ENCODE measurements around the gene FAM107B. TPM values are rescaled to one million over a fixed set of nuclear protein-coding genes. Genes with fewer than 3 reads are reported as not detected.

Gene FAM107B
- total and polyA plus RNA-seq, 2 experiments from 2014 or later, result 85.5 to 85.9 TPM

DNA sequence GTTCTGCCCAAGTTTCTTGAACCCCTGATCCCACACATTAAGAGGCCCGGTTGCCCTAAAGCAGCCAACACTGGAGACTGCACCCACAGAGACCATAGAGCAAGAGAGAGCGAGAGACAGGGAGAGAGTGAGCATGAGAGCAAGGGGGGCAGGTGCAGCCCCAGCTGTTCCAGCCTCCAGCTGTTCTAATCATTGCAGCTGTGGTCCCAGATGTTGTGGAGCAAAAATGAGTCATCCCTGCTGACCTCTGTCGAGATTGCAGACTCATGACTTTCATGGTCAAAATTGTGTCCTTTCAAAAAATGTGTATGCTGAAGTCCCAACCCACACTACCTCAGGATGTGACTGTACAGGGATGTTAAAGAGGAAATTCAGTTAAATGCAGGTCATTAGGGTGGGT is 300.0 kb downstream of the FAM107B start:
- Histone ChIP-seq H3K4me3 (no peak overlapping the region), H4K20me1 (ENCODE audit: insufficient read depth, poor library complexity, severe bottlenecking) (no peaks in the 10 kb centered on the region), H3K9me2 (replicated peaks; ENCODE audit: insufficient read depth) (no peaks in the 10 kb centered on the region), H3K9me3 (ENCODE audit: low read depth) (no peaks in the 10 kb centered on the region), H3K4me1 (ENCODE audit: insufficient read depth) (no peaks in the 10 kb centered on the region), H3K36me3 (replicated peaks; ENCODE audit: insufficient read depth, low read depth) (no peaks in the 10 kb centered on the region), H3K4me2 (no peak overlapping the region), H2AFZ (no peak overlapping the region), H3K27me3 (no peaks in the 10 kb centered on the region), H3K27ac (no peak overlapping the region), H3K79me2 (no peaks in the 10 kb centered on the region)
- no peak for DNase-seq (ENCODE audit: low spot score)
- TF ChIP-seq EZH2phosphoT487 (IDR thresholded peaks at IDR 0.05; ENCODE audit: low read depth, severe bottlenecking, unreplicated experiment) (no peak), EZH2 (IDR thresholded peaks at IDR 0.05; ENCODE audit: borderline replicate concordance) (no peak)
- TF ChIP-seq, protein P1, sequence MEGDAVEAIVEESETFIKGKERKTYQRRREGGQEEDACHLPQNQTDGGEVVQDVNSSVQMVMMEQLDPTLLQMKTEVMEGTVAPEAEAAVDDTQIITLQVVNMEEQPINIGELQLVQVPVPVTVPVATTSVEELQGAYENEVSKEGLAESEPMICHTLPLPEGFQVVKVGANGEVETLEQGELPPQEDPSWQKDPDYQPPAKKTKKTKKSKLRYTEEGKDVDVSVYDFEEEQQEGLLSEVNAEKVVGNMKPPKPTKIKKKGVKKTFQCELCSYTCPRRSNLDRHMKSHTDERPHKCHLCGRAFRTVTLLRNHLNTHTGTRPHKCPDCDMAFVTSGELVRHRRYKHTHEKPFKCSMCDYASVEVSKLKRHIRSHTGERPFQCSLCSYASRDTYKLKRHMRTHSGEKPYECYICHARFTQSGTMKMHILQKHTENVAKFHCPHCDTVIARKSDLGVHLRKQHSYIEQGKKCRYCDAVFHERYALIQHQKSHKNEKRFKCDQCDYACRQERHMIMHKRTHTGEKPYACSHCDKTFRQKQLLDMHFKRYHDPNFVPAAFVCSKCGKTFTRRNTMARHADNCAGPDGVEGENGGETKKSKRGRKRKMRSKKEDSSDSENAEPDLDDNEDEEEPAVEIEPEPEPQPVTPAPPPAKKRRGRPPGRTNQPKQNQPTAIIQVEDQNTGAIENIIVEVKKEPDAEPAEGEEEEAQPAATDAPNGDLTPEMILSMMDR (IDR thresholded peaks at IDR 0.05; ENCODE audit: poor library complexity), result no peak
- WGBS (ENCODE audit: low lambda C conversion rate, missing lambda C conversion rate), result 83% methylated on average over 3 of the region's 3 CpGs

DNA sequence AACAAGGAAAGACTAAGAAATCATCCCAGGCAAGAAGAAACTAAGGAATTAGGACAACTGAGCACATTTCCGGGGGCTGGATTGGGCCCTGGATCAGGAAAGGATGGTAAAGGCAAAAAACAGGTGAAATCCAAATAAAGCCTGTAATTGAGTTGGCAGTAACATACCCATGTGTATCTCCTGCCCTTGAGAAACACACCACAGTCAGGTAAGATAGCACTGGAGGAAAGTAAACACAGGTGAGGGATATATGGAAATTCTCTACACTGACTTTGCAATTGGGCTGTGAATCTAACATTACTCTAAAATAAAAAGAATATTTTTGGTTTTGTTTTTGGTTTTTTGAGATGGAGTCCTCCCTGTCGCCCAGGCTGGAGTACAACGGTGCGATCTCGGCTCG is 303.8 kb downstream of the FAM107B start:
- no peak for DNase-seq (ENCODE audit: low spot score)
- H3K4me2 ChIP-seq, result no peak overlapping the region
- H4K20me1 ChIP-seq (ENCODE audit: insufficient read depth, poor library complexity, severe bottlenecking), result no peaks in the 10 kb centered on the region
- H3K27me3 ChIP-seq, result no peaks in the 10 kb centered on the region
- no peaks in the 10 kb centered on the region for H3K9me2 ChIP-seq (replicated peaks; ENCODE audit: insufficient read depth)
- no peak overlapping the region for H3K4me3 ChIP-seq
- no peak overlapping the region for H3K27ac ChIP-seq
- H3K9me3 ChIP-seq (ENCODE audit: low read depth), result no peaks in the 10 kb centered on the region
- H3K4me1 ChIP-seq (ENCODE audit: insufficient read depth), result no peaks in the 10 kb centered on the region
- WGBS (ENCODE audit: low lambda C conversion rate, missing lambda C conversion rate), result 97% methylated on average over 6 of the region's 6 CpGs
- H3K36me3 ChIP-seq (replicated peaks; ENCODE audit: insufficient read depth, low read depth), result no peaks in the 10 kb centered on the region
- H3K79me2 ChIP-seq, result no peaks in the 10 kb centered on the region
- no peak overlapping the region for H2AFZ ChIP-seq
- TF ChIP-seq, protein P1 (IDR thresholded peaks at IDR 0.05; ENCODE audit: poor library complexity), result no peak
- TF ChIP-seq EZH2phosphoT487 (IDR thresholded peaks at IDR 0.05; ENCODE audit: low read depth, severe bottlenecking, unreplicated experiment) (no peak), EZH2 (IDR thresholded peaks at IDR 0.05; ENCODE audit: borderline replicate concordance) (no peak)

DNA sequence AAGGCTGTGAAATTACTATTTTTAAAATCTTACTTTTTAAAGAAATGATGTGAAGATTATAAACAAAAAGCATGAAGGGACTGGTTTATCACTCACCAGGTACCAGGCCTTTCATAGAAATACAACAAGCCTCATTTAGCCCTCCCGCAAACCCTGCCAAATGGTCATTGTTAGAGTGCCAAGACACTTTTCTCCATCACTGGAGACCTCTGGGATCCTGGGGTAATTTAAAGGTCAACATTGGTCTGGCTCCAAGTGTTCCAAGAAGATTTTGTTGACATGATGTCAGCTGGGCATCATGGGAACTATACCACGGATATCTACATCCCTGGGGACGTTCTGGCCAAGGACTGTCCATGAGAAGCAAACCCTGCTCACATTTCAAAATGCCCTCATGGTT is 306.0 kb downstream of the FAM107B start:
- TF ChIP-seq EZH2 (IDR thresholded peaks at IDR 0.05; ENCODE audit: borderline replicate concordance) (no peak), EZH2phosphoT487 (IDR thresholded peaks at IDR 0.05; ENCODE audit: low read depth, severe bottlenecking, unreplicated experiment) (no peak)
- TF ChIP-seq, protein P1 (IDR thresholded peaks at IDR 0.05; ENCODE audit: poor library complexity), result no peak
- Histone ChIP-seq H3K79me2 (no peaks in the 10 kb centered on the region), H3K4me2 (no peak overlapping the region), H4K20me1 (ENCODE audit: insufficient read depth, poor library complexity, severe bottlenecking) (no peaks in the 10 kb centered on the region), H3K27me3 (no peaks in the 10 kb centered on the region), H3K9me3 (ENCODE audit: low read depth) (no peaks in the 10 kb centered on the region), H3K36me3 (replicated peaks; ENCODE audit: insufficient read depth, low read depth) (no peaks in the 10 kb centered on the region), H3K9me2 (replicated peaks; ENCODE audit: insufficient read depth) (no peaks in the 10 kb centered on the region), H3K27ac (no peak overlapping the region), H3K4me3 (no peak overlapping the region), H3K4me1 (ENCODE audit: insufficient read depth) (no peaks in the 10 kb centered on the region), H2AFZ (no peak overlapping the region)
- 90% methylated on average over 3 of the region's 3 CpGs for WGBS (ENCODE audit: low lambda C conversion rate, missing lambda C conversion rate)
- DNase-seq (ENCODE audit: low spot score), result no peak

Small RNA genes lying within 50 kb of the gene (small RNA-seq; reads per million reads assigned to genes)
- gene RNA5SP302, result not detected

Other genes starting within 250 kb of the FAM107B start
- gene CDNF, start 63.1 kb upstream of the FAM107B start, total RNA-seq, result 3.1 and 7.6 TPM in 2 replicates
- 2.3 and 2.4 TPM in 2 replicates for gene CDNF, start 63.1 kb upstream of the FAM107B start, polyA plus RNA-seq
- gene HSPA14, start 63.4 kb upstream of the FAM107B start, total RNA-seq, result 12.8 and 20.2 TPM in 2 replicates
- 9.9 and 13.8 TPM in 2 replicates for gene HSPA14, start 63.4 kb upstream of the FAM107B start, polyA plus RNA-seq
- gene MSANTD7, start 63.4 kb upstream of the FAM107B start, total RNA-seq, result 13.3 and 14.0 TPM in 2 replicates
- gene MSANTD7, start 63.4 kb upstream of the FAM107B start, polyA plus RNA-seq, result 9.2 and 11.6 TPM in 2 replicates
- gene SUV39H2, start 104.0 kb upstream of the FAM107B start, total RNA-seq, result 15.5 and 19.9 TPM in 2 replicates
- gene SUV39H2, start 104.0 kb upstream of the FAM107B start, polyA plus RNA-seq, result 8.0 and 8.6 TPM in 2 replicates
- 7.8 and 11.8 TPM in 2 replicates for gene DCLRE1C, start 179.2 kb upstream of the FAM107B start, total RNA-seq
- 7.9 and 8.0 TPM in 2 replicates for gene DCLRE1C, start 179.2 kb upstream of the FAM107B start, polyA plus RNA-seq
- not detected in 2 replicates for gene MEIG1, start 184.5 kb upstream of the FAM107B start, total RNA-seq
- gene MEIG1, start 184.5 kb upstream of the FAM107B start, polyA plus RNA-seq, result 0.27 and 2.1 TPM in 2 replicates

Data from hepatocyte (in vitro differentiated cells).